ENCODE data around the gene GJD2.

GRCh38 chr15:34783431-34783830, 28.6 kb upstream of the GJD2 start:
- TF ChIP-seq POLR2A (IDR thresholded peaks at IDR 0.05): no peak
- no peak for TF ChIP-seq CTCF (IDR thresholded peaks at IDR 0.05)
